Mammary epithelial cell (primary cell): ENCODE measurements around the gene UHRF1.

ENCODE experiments used
- CTCF ChIP-seq, 2 donors: IDR thresholded peaks in 1 of 2; conservative IDR thresholded peaks in 1 of 2; 2 replicates each; pipeline ENCODE4 v1.5.1; 2011 to 2012; ENCODE audit warnings: inconsistent platforms in 2 of 2, low read length in 2 of 2, mild to moderate bottlenecking in 2 of 2, control low read depth in 1 of 2, low read depth in 1 of 2; ENCODE audit not compliant: insufficient read depth in 1 of 2; ENCODE audit errors: extremely low read depth in 1 of 2
- EZH2 ChIP-seq: IDR thresholded peaks from 2 replicates; pipeline ENCODE4 v1.6.1; 2012; ENCODE audit warnings: low read length, inconsistent platforms, borderline replicate concordance

- no peak for TF ChIP-seq CTCF (conservative IDR thresholded peaks at IDR 0.05 in 1 of 2, IDR thresholded peaks at IDR 0.05 in 1 of 2; ENCODE audit: extremely low read depth in 1 of 2, insufficient read depth in 1 of 2, low read depth in 1 of 2, low read length in 2 of 2)
- no peak for TF ChIP-seq EZH2
These were observed 39.1 kb upstream of the UHRF1 start for GRCh38 chr19:4870025-4870700.
